Heart right ventricle (tissue), 16 donors: ENCODE data around the gene KRTAP3-3. TPM values are rescaled to one million over a fixed set of nuclear protein-coding genes. Genes with fewer than 3 reads are reported as not detected.

Experiments
- ATAC-seq, 8 donors: fragments of 200-7000 bp; cut with Tn5 transposase; one replicate each; pipeline ENCODE4 v1.9.1; 2020; ENCODE audit warnings: mild to moderate bottlenecking in 8 of 8, moderate library complexity in 8 of 8, moderate number of reproducible peaks in 1 of 8
- DNase-seq, 2 donors: peaks; one replicate each; pipeline ENCODE4 v3.0.0-alpha.2; 2020
- H3K27ac ChIP-seq, 10 donors: fragments of 200-600 bp; sonication (generic) in 2 of 10; one replicate each; pipeline versions ENCODE4 v1.5.0 to v1.8.0; 2020 to 2022; ENCODE audit warnings: mild to moderate bottlenecking in 3 of 10
- H3K27me3 ChIP-seq, 7 donors: fragments of 200-600 bp; one replicate each; pipeline ENCODE4 v1.8.0; 2021 to 2022; ENCODE audit warnings: mild to moderate bottlenecking in 2 of 7
- H3K36me3 ChIP-seq, 9 donors: fragments of 200-600 bp; sonication (generic) in 1 of 9; one replicate each; pipeline versions ENCODE4 v1.5.0 to v1.8.0; 2020 to 2022; ENCODE audit warnings: mild to moderate bottlenecking in 2 of 9
- H3K4me1 ChIP-seq, 9 donors: fragments of 200-600 bp; sonication (generic) in 1 of 9; one replicate each; pipeline versions ENCODE4 v1.5.0 to v1.8.0; 2020 to 2022; ENCODE audit warnings: mild to moderate bottlenecking in 4 of 9
- H3K4me3 ChIP-seq, 10 donors: fragments of 200-600 bp; sonication (generic) in 2 of 10; one replicate each; pipeline versions ENCODE4 v1.5.0 to v1.8.0; 2020 to 2022; ENCODE audit warnings: mild to moderate bottlenecking in 7 of 10, moderate library complexity in 2 of 10
- H3K9me3 ChIP-seq, 11 donors: fragments of 200-600 bp in 10 of 11; sonication (generic) in 2 of 11; one replicate each; pipeline versions ENCODE4 v1.5.0 to v1.8.0; 2013 to 2022; ENCODE audit warnings: mild to moderate bottlenecking in 2 of 11, control low read depth in 1 of 11, moderate library complexity in 1 of 11
- CTCF ChIP-seq, 9 donors: fragments of 200-600 bp; sonication (generic) in 2 of 9; IDR thresholded peaks; one replicate each; pipeline versions ENCODE4 v1.5.0 to v1.8.0; 2021 to 2022; ENCODE audit warnings: antibody characterized with exemption in 9 of 9, mild to moderate bottlenecking in 5 of 9, moderate library complexity in 1 of 9
- WGBS, 2 donors: extraction: QIAGEN DNeasy Blood & Tissue Kit; methylation state at CpG; one replicate each; pipeline ENCODE4 v1.1.7; 2013; ENCODE audit warnings: inconsistent platforms in 1 of 2; 5-methylcytosine and 5-hydroxymethylcytosine counted together
- intact Hi-C, 10 donors: fragments of 100-400 bp; cut with DNase I; formaldehyde crosslinking; loops; one replicate each; pipeline versions ENCODE4 v1.11.1 to v1.14.2; 2022
- polyA plus RNA-seq, 2 donors: library from polyadenylated mRNA; stranded (reverse); fragments of 200-250 nt; gene quantifications; one replicate each; pipeline ENCODE4 v1.2.3, GENCODE V29; 2013
- total RNA-seq, 10 donors: library from RNA; stranded (reverse); fragmentation: NEBNext Ultra II Directional in 3 of 10; extraction: Animal tissue kit (Norgen Biotek cat#: 25700) in 3 of 10; gene quantifications; one replicate each; pipeline versions ENCODE4 v1.2.1 to v1.2.4, GENCODE V29; 2021 to 2023
- donor health status: Arrhythmogenic right ventricular cardiomyopathy.
- donor health status: ischemic (EF 13 %, LVEDD 7.1; RV severe dilation, severe dysfunction).
- donor health status: healthy with polysubstance abuse.
- donor health status: DM: no; HTN: yes; CAD: no.
- donor health status: DM: no; HTN: no; CAD: no.
- donor health status: ischemic (EF 25% LVEDD 6.9; RV normal size, moderate dysfunction).
- donor health status: ischemic (EF 25% LVEDD 5.7; RV mildly dilated, moderate dysfunction).
- donor health status: healthy.
- donor health status: DM: yes; HTN: yes; CAD: no.
- donor health status: Ischemic cardiomyopathy.
- donor health status: ischemic (EF 35%, LVEDD 5.7; RV mildly dilated, moderate dysfunction).
- donor health status: nonischemic (EF 11% LVEDD 7.7; RV severe dilation, severe dysfunction).
- donor health status: DM: yes; HTN: yes; CAD: no.
- donor health status: PGD.
- donor health status: ischemic (EF 29% LVEDD 5.4; RV normal size, mild dysfunction).
- donor health status: nonischemic (EF 23%, LVEDD 6.1; RV moderate dilation, normal function).

KRTAP3-3 gene
- total and polyA plus RNA-seq, 12 donors = not detected

GRCh38 chr17:41013606-41014005, 19.6 kb upstream of the KRTAP3-3 start:
- Histone ChIP-seq H3K4me3 (no peak overlapping the region), H3K27ac (no peak overlapping the region), H3K4me1 (peaks cover 0 to 5% (median 0%) of the 10 kb centered on the region in 9 donors), H3K27me3 (peaks cover 0 to 4% (median 0%) of the 10 kb centered on the region in 7 donors), H3K36me3 (no peaks in the 10 kb centered on the region), H3K9me3 (no peaks in the 10 kb centered on the region)
- WGBS, 2 donors = 14 to 17% methylated on average over 1 of the region's 1 CpG
- intact Hi-C loops = no loop called here
- peak in 2 of 8 donors; percentile 46 to 59 for ATAC-seq
- peak in 1 of 2 donors; percentile 9 for DNase-seq
- TF ChIP-seq CTCF (IDR thresholded peaks at IDR 0.05) = no peak

GRCh38 chr17:41013181-41013580, 19.2 kb upstream of the KRTAP3-3 start:
- Histone ChIP-seq H3K27ac (no peak overlapping the region), H3K9me3 (no peaks in the 10 kb centered on the region), H3K27me3 (peaks cover 0 to 4% (median 0%) of the 10 kb centered on the region in 7 donors), H3K4me1 (peaks cover 0 to 5% (median 0%) of the 10 kb centered on the region in 9 donors), H3K36me3 (no peaks in the 10 kb centered on the region), H3K4me3 (no peak overlapping the region)
- DNase-seq (no peak), ATAC-seq (no peak)
- WGBS, 2 donors = 71 to 74% methylated on average over 3 of the region's 3 CpGs
- no peak for TF ChIP-seq CTCF (IDR thresholded peaks at IDR 0.05)
- intact Hi-C loops = no loop called here

- Histone ChIP-seq H3K9me3 (no peaks in the 10 kb centered on the region), H3K36me3 (no peaks in the 10 kb centered on the region), H3K4me3 (no peak overlapping the region), H3K27me3 (peaks cover 0 to 4% (median 0%) of the 10 kb centered on the region in 7 donors), H3K4me1 (peaks cover 0 to 5% (median 0%) of the 10 kb centered on the region in 9 donors), H3K27ac (no peak overlapping the region)
- ATAC-seq (no peak), DNase-seq (no peak)
- intact Hi-C loops = no loop called here
- WGBS, 2 donors = 67 to 69% methylated on average over 6 of the region's 6 CpGs
- no peak for TF ChIP-seq CTCF (IDR thresholded peaks at IDR 0.05)
These were observed 18.6 kb upstream of the KRTAP3-3 start for GRCh38 chr17:41012326-41013120.

- Histone ChIP-seq H3K27ac (no peak overlapping the region), H3K4me1 (peaks cover 0 to 5% (median 0%) of the 10 kb centered on the region in 9 donors), H3K36me3 (no peaks in the 10 kb centered on the region), H3K4me3 (no peak overlapping the region), H3K27me3 (peaks cover 0 to 4% (median 0%) of the 10 kb centered on the region in 7 donors), H3K9me3 (no peaks in the 10 kb centered on the region)
- ATAC-seq (no peak), DNase-seq (no peak)
- intact Hi-C loops = no loop called here
- TF ChIP-seq CTCF (IDR thresholded peaks at IDR 0.05) = no peak
These were observed 16.5 kb upstream of the KRTAP3-3 start for GRCh38 chr17:41010441-41010840.
